CD4-positive, alpha-beta T cell treated with Interleukin-4 for 1 hour (primary cell): ENCODE results near the gene ADCYAP1R1.

ENCODE experiments used
- DNase-seq, 2 donors: peaks; one replicate each; pipeline ENCODE4 v3.0.0-alpha.2; 2020 to 2022

ADCYAP1R1 gene

GRCh38 chr7:31044529-31044928, 7.6 kb upstream of the ADCYAP1R1 start:
- no peak for DNase-seq

DNA sequence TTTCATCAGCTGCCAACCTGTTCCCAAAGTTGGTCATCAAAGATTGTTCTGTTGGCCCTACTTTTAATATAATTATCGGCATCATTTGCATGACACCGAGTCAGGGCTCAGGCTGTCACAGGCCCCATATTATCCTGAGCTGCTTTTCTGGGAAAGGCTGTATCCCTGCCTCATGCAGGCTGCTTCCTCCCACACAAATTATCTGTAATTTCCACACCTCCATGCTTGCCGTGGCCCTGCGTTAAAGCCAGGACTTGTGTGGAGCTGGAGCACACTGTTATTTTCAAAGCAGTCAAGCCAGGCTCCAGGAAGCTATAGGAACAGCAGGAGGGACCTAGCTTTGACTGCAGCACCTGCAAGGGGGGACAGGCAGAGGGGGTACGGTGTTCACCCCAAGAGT, 5.4 kb upstream of the ADCYAP1R1 start:
- DNase-seq, result no peak

DNA sequence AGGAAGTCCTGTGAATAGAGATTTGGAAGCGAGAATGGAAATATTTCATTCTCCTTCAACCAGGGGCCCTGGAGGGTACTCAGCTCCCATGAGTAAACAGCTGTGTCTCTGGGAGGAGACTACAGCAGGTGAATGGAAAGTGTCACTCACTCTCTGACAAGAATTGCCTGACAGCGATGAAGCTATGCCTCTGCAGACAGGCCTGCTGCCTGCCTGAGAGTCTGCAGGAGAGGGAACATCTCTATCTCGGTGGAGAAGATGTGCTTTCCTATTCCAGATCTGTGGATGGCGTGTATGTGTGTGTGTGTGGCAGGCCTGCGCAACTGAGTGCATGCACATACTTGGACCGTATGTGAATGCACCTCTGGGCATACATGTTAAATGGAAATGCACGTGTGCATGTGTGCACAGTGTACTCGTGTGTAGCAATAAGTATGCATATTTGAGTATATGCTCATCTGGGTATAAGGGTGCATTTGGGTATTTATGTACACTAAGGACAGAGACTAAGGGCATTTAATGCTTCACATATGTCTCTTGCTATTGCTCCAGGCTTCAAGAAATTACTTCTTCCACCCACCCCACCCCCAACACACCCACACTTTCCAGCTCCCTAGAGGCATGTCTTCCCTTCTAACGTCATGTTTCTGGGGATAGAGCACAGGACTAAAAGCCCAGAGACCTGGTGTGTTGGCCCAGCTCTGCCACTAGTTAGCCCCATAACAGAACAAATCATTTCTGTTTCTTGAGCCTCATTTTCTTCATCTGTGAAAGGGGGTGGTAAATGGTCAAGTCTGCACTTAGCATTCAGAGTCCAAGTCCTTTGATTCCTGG, 4.6 kb upstream of the ADCYAP1R1 start:
- no peak for DNase-seq

DNA sequence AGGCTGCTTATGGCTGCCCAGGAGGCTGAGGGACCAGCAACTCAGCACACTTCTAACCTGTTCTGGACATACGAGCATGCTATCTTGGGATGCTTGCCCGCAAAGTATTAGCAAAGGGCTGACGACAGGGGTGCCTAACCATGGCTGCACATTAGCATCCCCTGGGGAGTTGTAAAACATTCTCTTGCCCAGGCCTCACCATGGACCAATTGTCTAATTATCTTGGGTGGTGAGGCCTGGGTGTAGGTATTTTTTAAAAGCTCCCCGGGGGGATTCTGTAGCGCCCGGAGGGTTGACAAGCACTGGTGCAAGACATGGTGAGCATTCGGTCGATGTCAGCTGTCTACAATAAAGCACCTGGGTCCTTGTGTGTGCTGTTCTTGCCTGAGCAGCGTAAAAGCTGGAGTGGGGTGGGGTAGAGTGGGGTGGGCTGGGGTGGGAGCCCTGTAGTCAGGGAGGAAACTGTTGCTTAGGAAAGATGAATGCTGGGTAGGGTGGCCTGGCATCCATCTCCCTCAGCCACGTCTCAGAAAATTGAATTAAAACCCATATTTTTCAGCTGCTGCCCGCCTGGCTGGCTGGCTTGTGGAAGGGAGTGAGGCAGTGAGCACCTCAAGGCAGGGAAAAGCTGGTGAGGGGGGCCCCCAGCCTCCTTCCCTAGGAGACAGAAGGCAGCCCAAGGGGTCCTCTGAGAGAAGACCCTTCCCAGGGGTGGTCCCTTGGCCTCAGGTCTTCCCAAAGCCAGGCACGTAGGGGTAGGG, 2.9 kb upstream of the ADCYAP1R1 start:
- no peak for DNase-seq

GRCh38 chr7:31052487-31052840, 356 bp downstream of the ADCYAP1R1 start:
- DNase-seq, result no peak

- no peak for DNase-seq
Measured at GRCh38 chr7:31052841-31053601, 913 bp downstream of the ADCYAP1R1 start.

GRCh38 chr7:31053986-31054385, 1.9 kb downstream of the ADCYAP1R1 start:
- no peak for DNase-seq

- DNase-seq, result no peak
Measured at GRCh38 chr7:31054608-31055278, 2.6 kb downstream of the ADCYAP1R1 start.

DNA sequence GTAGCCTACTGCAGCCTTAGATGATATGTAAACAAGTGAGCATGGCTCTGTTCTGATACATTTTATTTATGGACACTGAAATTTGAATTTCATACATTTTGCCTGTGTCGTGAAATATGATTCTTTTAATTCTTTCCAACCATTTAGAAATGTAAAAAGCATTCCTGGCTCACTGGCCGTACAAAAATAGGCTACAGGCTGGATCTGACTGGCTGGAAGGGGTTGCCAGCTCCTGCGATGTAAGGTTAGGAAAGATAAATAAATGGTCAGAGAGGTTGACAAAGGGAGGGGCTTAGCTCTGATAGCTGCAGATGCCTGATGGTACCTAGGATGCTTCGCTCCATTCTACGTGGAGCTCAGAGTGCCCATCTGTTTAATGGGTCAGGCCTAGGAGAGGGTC, 3.4 kb downstream of the ADCYAP1R1 start:
- DNase-seq, result no peak

DNA sequence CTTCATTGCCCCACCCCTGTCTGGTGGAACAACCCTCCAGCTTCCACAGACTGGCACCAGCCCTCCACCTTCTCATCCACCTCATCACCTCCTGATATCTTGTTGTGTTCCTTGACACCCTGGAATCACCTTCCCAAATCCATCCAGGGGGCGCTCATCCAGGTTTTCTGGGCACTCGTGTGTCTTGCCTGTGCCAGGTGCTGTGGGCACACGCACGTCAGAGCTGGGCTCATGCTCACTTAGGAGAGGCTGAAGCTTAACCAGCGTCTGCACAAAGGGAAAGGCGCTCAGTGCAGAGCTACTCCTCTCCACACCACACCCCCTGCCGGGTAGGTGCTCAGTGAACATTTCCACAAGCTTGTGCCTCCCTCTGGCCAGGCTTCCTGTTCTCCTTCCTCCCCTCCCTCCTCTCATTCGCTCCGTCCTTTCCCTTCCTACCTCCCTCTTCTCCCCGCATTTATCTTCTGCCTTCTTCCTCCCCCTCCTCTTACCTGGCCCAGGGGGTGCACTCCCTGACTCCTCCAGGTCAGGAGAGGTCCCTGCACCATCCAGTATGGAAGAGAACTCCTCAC, 4.8 kb downstream of the ADCYAP1R1 start:
- DNase-seq, result no peak

GRCh38 chr7:31058122-31058521, 6.0 kb downstream of the ADCYAP1R1 start:
- DNase-seq, result no peak

DNA sequence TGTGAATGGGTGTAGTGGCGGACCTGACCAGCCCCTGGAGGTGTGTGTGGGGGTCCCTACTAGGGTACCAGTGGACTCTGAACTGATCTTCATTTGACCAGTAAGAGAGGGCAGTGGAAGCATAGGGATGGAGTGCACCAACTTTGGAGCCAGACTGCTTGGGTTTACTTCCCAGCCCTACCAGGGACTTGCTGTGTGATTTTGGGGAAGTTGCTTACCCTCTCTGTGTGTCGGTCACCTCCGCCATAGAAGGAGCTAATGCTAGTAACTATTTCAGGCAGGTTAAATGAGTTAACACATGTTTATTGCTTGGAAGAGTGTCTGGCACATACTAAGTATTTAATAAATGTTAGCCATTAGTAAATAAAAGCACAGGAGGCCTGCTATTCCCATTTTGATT, 6.6 kb downstream of the ADCYAP1R1 start:
- DNase-seq, result no peak

DNA sequence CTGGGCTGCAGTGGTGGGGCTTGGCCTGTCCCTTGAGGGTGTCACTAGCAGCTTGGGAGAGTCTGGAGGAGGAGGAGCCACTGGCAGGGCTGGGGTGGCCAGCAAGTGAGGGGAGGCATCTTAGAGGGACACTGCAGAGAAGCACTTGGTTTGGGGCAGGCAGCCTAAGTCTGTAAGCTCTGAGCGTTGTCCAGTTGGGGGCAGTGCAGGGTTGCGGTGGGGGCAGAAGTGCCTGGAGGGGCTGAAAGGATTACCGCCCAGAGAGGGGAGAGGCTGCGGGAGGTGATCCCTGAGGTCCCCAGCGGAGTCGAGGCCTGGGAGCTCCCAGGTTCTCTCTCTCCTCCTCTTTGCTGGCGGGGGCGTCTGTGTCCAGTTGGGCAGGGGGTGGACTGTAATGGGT, 7.4 kb downstream of the ADCYAP1R1 start:
- no peak for DNase-seq

DNA sequence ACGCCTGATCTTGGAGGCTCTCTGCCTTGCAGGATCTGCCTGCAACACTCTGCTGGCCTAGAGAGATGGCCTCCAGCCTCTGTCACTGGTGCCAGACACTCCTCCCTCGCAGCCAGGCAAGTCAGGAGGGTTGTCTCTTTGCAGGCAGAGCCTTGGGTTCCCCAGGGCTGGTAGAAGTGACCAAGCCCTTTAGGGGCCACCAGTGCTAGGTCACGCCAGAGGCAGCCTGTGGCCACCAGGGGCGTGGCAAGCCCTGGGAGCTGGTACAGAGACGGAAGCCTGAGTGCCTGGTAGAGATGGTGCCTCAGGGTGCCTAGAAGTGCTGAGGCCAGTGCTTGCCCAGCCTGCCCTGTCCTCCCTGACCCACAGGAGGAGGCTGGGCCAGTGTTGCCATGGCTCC, 9.1 kb downstream of the ADCYAP1R1 start:
- DNase-seq, result no peak

DNA sequence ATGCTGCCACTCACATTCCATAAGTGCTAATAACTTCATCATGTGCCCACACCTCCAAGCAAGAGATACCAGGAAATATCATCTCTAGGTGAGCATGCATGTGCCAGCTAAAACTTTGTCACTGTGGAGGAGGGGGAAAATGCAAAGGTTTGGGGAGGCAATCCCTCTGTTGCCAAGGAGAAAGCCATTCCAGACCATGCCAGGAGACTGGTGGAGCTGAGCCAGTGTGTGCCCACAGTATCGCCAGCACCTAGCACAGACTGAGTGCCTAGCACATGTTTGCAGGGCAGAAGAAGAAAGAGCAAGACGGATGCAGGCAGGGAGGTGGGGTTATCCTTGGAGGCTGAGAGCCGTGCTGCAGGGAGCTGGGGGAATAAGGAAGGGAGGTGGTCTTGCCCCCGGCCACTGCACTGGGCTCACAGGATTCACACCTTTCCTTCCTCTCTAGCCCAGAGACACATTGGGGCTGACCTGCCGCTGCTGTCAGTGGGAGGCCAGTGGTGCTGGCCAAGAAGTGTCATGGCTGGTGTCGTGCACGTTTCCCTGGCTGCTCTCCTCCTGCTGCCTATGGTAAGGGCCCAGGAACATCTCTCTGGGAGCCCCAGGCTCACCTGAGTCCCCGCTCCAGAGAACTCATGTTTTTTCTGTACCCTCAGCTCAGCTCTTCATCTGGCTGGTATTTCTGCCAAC, 10.8 kb downstream of the ADCYAP1R1 start:
- DNase-seq, result no peak

DNA sequence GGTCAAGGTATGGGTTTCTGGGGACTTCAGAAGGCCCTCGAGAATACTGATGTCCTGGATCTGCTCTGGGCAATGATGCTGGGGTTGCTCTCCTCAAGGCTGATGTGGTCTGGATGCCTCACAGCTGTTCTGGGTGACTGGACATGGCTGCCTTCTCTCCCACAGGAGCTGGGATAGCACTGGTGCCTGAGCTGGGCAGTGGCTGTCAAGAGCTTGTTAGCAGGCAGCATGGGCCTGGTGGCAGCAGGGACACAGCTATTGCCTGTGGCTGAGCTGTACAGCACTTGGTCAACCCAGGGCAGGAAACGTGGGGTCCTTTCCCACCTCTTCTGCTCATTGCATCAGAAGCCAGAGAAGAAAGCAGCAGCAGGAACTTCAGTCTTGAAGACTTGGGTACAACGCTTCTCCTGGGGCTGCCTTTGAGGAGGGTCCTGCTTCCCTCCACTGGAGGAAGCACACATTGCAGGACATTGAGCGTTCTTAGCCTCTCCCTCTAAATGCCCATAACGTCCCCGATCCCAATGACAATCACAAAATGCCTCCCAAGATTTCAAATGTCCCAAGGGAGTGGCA, 13.0 kb downstream of the ADCYAP1R1 start:
- no peak for DNase-seq

DNA sequence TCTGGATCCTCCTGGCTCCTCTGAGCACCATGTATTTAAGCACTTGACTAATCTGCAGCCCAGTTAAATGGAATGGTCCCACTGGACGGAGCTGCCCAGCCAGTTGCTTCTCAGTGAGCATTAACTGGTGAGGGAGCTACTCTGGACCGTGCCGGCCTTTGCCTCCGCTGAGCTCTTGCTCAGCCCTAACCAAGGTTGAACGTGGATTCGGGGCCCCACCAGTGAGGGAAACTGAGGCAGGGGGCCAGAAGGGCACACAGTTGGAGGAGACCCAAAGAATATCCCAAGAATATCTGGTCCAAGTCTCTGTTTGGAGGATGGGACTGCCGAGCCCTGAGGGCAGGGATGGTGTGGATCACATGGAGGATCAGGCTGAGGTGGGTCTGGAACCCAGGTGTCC, 13.7 kb downstream of the ADCYAP1R1 start:
- no peak for DNase-seq

GRCh38 chr7:31066516-31067130, 14.5 kb downstream of the ADCYAP1R1 start:
- DNase-seq, result no peak

DNA sequence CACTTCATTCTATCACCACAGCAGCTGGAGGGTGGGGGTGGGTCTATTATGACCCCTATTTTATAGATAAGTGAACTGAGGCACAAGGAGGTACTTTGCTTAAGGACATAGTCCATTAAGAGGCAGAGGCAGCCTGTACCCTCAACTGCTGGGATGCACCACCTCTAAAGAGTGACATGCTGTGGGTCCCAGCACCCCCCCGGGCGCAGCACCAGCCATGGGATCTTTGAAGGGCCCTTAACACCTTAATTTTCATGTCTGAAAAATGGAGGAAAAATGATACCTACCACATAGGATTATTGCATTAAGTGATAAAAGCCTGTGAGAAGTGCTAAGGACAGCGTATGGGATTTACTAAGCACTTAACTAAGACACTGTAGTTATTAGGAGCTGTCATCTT, 15.4 kb downstream of the ADCYAP1R1 start:
- DNase-seq, result no peak

- no peak for DNase-seq
Measured at GRCh38 chr7:31068006-31068675, 16.0 kb downstream of the ADCYAP1R1 start.
